ENCODE measurements around the gene NGEF. TPM values are rescaled to one million over a fixed set of nuclear protein-coding genes. Genes with fewer than 3 reads are reported as not detected.

Gene NGEF
- total RNA-seq, 1 donor from 2014 or later, result 4.3 TPM

DNA sequence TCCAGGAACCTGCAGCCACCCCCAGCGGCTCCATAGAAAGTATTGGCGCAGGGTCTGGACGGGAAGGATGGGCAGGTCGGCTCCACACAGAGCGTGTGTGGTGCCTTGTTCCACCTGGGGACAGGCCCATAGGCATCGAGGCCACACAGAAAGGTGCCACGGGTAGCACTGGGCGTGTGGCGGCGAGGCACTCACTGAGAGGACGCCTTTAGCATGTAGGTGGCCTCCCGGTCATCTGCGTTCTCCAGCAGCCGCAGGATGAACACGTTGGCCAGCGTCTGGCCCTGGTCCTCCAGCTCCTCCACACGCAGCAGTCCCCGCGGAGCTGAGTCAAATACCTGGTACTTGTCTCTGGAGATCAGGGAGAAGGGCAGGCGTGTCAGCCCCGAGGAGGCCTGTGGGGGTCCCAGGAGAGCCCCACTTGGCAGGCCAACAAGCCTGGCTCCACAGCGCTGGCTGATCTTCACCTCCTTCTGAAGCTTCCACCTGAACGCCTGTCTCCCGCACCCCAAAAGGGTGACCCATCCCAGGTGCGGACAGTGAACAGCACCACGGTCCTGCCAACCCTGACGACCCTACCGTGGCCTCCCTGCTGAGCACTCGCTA is 129.8 kb downstream of the NGEF start:
- Histone ChIP-seq H3K4me1 (no peaks in the 10 kb centered on the region), H3K4me3 (no peak overlapping the region), H3F3A (ENCODE audit: low read depth) (no peaks in the 10 kb centered on the region), H3K4me2 (no peak overlapping the region), H3K9ac (no peak overlapping the region), H2AFZ (replicated peaks) (no peak overlapping the region), H3K27me3 (peaks cover 8% of the 10 kb centered on the region), H3K79me2 (ENCODE audit: low read depth) (no peaks in the 10 kb centered on the region), H3K27ac (no peak overlapping the region), H3K9me3 (ENCODE audit: low read depth) (no peaks in the 10 kb centered on the region), H4K20me1 (ENCODE audit: low read depth) (no peaks in the 10 kb centered on the region), H3K36me3 (no peaks in the 10 kb centered on the region)
- no peak for DNase-seq (ENCODE audit: low spot score)
- Mint-ChIP-seq H3K27me3 (ENCODE audit: insufficient read depth, low read depth) (peaks cover 7% of the 10 kb centered on the region), H3K36me3 (peaks cover 2% of the 10 kb centered on the region), H3K4me3 (no peak overlapping the region), H3K27ac (no peak overlapping the region), H3K4me1 (no peaks in the 10 kb centered on the region), H3K9me3 (no peaks in the 10 kb centered on the region)
- TF ChIP-seq EZH2 (IDR thresholded peaks at IDR 0.05), result no peak

DNA sequence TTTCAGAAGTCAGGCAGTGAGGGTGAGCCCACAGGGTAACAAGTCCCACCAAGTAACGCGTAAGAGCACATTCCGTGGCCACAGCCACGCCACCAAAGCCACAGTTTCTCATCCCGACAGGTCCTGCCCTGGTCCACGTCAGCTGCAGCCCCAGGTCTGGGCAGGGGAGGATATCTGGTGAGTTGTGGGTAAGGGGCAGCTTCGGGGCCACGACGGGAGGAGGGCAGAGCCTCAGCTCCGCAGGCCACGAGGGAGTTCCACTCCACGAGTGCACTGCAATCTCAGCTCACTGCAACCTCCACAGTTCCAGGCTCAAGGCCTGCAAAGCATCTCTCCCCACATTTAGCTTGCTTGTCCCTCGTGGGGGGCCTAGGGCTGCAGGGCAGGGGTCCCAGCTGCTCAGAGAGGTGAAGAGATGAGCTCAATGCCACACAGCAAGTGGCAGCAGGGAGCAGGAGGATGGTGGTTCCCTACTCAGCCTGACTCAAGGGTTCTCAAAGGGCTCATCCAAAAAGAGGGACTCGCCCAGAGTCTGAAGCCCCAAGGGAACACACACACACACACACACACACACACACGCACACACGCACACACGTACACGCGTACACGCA is 130.4 kb downstream of the NGEF start:
- Histone ChIP-seq H3K27me3 (peaks cover 14% of the 10 kb centered on the region), H3K4me2 (no peak overlapping the region), H3K36me3 (no peaks in the 10 kb centered on the region), H2AFZ (replicated peaks) (no peak overlapping the region), H3K4me1 (no peaks in the 10 kb centered on the region), H3K79me2 (ENCODE audit: low read depth) (no peaks in the 10 kb centered on the region), H3K27ac (no peak overlapping the region), H3F3A (ENCODE audit: low read depth) (no peaks in the 10 kb centered on the region), H4K20me1 (ENCODE audit: low read depth) (no peaks in the 10 kb centered on the region), H3K4me3 (no peak overlapping the region), H3K9ac (no peak overlapping the region), H3K9me3 (ENCODE audit: low read depth) (no peaks in the 10 kb centered on the region)
- TF ChIP-seq, protein P1, sequence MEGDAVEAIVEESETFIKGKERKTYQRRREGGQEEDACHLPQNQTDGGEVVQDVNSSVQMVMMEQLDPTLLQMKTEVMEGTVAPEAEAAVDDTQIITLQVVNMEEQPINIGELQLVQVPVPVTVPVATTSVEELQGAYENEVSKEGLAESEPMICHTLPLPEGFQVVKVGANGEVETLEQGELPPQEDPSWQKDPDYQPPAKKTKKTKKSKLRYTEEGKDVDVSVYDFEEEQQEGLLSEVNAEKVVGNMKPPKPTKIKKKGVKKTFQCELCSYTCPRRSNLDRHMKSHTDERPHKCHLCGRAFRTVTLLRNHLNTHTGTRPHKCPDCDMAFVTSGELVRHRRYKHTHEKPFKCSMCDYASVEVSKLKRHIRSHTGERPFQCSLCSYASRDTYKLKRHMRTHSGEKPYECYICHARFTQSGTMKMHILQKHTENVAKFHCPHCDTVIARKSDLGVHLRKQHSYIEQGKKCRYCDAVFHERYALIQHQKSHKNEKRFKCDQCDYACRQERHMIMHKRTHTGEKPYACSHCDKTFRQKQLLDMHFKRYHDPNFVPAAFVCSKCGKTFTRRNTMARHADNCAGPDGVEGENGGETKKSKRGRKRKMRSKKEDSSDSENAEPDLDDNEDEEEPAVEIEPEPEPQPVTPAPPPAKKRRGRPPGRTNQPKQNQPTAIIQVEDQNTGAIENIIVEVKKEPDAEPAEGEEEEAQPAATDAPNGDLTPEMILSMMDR (IDR thresholded peaks at IDR 0.05), result no peak
- TF ChIP-seq EZH2phosphoT487 (IDR thresholded peaks at IDR 0.05) (no peak), EZH2 (IDR thresholded peaks at IDR 0.05) (no peak)
- Mint-ChIP-seq H3K4me1 (peaks cover 3% of the 10 kb centered on the region), H3K27ac (peak overlapping the region; percentile 21), H3K36me3 (peaks cover 2% of the 10 kb centered on the region), H3K9me3 (no peaks in the 10 kb centered on the region), H3K27me3 (ENCODE audit: insufficient read depth, low read depth) (peaks cover 5% of the 10 kb centered on the region), H3K4me3 (no peak overlapping the region)
- no peak for DNase-seq (ENCODE audit: low spot score)

DNA sequence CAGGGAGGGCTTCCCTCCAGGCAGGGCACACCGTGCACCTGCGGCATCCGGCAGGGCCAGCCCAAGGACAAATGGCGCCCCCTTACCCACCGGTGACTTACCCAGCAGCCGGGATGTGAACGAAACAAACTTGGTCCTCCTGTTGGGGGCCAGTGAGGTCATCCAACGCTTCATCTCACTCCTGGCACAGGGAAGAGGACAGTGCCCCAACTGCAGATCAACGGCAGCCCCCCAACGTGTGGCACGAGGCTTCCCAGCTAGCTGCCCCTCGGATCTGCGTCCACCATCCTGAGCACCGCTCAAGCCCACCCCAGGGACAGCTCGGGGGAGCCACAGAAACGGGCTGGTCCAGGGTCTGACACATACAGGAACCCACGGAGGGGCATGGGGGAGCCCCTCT is 131.0 kb downstream of the NGEF start:
- Histone ChIP-seq H3K27ac (no peak overlapping the region), H3K36me3 (no peaks in the 10 kb centered on the region), H3K27me3 (peaks cover 20% of the 10 kb centered on the region), H3K9me3 (ENCODE audit: low read depth) (no peaks in the 10 kb centered on the region), H3K4me2 (no peak overlapping the region), H4K20me1 (ENCODE audit: low read depth) (no peaks in the 10 kb centered on the region), H3K4me3 (no peak overlapping the region), H3K4me1 (no peaks in the 10 kb centered on the region), H3F3A (ENCODE audit: low read depth) (no peaks in the 10 kb centered on the region), H2AFZ (replicated peaks) (no peak overlapping the region), H3K79me2 (ENCODE audit: low read depth) (no peaks in the 10 kb centered on the region), H3K9ac (no peak overlapping the region)
- TF ChIP-seq EZH2 (IDR thresholded peaks at IDR 0.05) (no peak), EZH2phosphoT487 (IDR thresholded peaks at IDR 0.05) (no peak)
- TF ChIP-seq, protein P1 (IDR thresholded peaks at IDR 0.05), result no peak
- Mint-ChIP-seq H3K27me3 (ENCODE audit: insufficient read depth, low read depth) (peaks cover 8% of the 10 kb centered on the region), H3K4me3 (no peak overlapping the region), H3K36me3 (peaks cover 2% of the 10 kb centered on the region), H3K27ac (peak overlapping the region; percentile 21), H3K4me1 (peaks cover 5% of the 10 kb centered on the region), H3K9me3 (no peaks in the 10 kb centered on the region)
- DNase-seq (ENCODE audit: low spot score), result no peak

DNA sequence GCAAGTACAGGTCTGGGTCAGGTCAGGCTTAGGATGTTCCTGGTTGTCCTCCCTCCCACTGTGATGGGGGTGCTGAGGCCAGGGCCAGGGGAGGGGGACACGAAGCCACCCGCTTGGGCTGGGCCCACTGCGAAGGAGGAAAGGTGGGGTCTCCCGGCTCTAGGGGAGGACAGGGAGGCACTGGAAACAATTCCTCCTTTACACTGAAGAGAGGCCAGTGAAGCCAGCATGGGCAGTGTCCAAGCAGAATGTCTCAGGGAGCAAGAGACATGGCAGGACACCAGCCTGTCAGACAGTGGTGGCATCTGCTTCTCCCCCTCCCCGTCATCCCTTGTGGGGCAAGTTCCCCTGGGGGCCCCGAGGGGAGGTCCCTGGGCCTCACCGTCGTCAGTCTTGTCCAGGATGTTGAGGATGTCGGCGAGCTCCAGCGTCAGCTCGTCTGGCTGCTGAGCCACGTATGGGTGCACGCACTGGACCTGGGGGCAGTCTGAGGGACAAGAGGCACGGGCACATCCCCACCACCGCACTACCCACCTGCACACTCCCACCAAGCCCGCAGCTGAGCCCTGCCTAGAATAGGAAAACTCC is 132.2 kb downstream of the NGEF start:
- Histone ChIP-seq H3K36me3 (no peaks in the 10 kb centered on the region), H3K79me2 (ENCODE audit: low read depth) (no peaks in the 10 kb centered on the region), H3K9ac (no peak overlapping the region), H3K4me1 (peaks cover under 1% of the 10 kb centered on the region), H3F3A (ENCODE audit: low read depth) (no peaks in the 10 kb centered on the region), H2AFZ (replicated peaks) (no peak overlapping the region), H3K27me3 (peaks cover 32% of the 10 kb centered on the region), H3K4me2 (no peak overlapping the region), H3K27ac (no peak overlapping the region), H3K4me3 (no peak overlapping the region), H3K9me3 (ENCODE audit: low read depth) (no peaks in the 10 kb centered on the region), H4K20me1 (ENCODE audit: low read depth) (no peaks in the 10 kb centered on the region)
- H3K36me3 Mint-ChIP-seq, result peaks cover 2% of the 10 kb centered on the region
- H3K4me3 Mint-ChIP-seq, result no peak overlapping the region
- H3K27me3 Mint-ChIP-seq (ENCODE audit: insufficient read depth, low read depth), result peaks cover 8% of the 10 kb centered on the region
- no peaks in the 10 kb centered on the region for H3K9me3 Mint-ChIP-seq
- H3K4me1 Mint-ChIP-seq, result peaks cover 5% of the 10 kb centered on the region
- no peak overlapping the region for H3K27ac Mint-ChIP-seq
- no peak for DNase-seq (ENCODE audit: low spot score)
- TF ChIP-seq EZH2 (IDR thresholded peaks at IDR 0.05) (no peak), EZH2phosphoT487 (IDR thresholded peaks at IDR 0.05) (no peak)
- TF ChIP-seq, protein P1 (IDR thresholded peaks at IDR 0.05), result no peak

Data from neural progenitor cell (in vitro differentiated cells).